Panc1 (cell line): Measurements from ENCODE around the gene THOC7.
A peak's percentile ranks its signal among the peaks of the same experiment; 100 is the strongest.

Source experiments
- CTCF ChIP-seq: fragments of 450-650 bp; IDR thresholded peaks from 2 replicates; pipeline ENCODE4 v1.5.1; 2017; ENCODE audit warnings: mild to moderate bottlenecking
- REST ChIP-seq, 2 experiments: IDR thresholded peaks; 2 replicates each; pipeline ENCODE4 v1.6.1; 2011 to 2012; ENCODE audit warnings: low read depth in 2 of 2, control low read depth in 1 of 2, low read length in 1 of 2, mild to moderate bottlenecking in 1 of 2, moderate library complexity in 1 of 2; ENCODE audit not compliant: insufficient read depth in 1 of 2

- peak; percentile 14; the same call in 1 of the 2 replicates for TF ChIP-seq CTCF
- no peak for TF ChIP-seq REST (IDR thresholded peaks at IDR 0.05; ENCODE audit: insufficient read depth in 1 of 2, low read depth in 2 of 2, low read length in 1 of 2)
Measured at GRCh38 chr3:63791974-63792373, 71.6 kb downstream of the THOC7 start.
